ENCODE data around the gene MRPS18A.

The MRPS18A gene

DNA sequence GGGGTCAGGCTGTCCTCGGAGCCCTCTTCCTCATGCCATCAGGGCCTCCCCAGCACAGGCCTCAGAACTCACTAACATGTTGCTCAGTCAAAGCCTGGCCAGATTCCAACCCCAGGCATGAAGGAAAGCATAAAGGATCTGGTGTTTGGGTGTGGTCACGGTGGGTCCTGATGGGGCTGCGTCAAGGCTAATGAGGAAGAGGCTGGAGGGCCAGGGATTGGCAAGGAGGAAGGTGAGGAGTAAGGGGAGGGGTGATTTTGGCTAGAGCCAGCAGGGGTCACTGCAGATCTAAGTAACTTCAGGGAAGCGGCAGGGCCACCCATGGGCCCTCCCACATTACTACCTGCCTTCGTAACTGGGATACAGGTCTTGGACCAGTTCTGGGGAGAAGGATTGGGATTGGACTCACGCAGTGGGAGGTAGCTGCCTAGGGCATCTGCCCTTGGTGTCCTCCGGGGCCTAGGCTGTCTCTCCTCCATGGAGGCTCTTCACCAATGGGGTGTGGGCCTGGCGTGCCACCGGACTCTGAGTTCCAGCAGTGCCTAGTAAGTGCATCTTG is 36.2 kb upstream of the MRPS18A start:
- H3K4me2 ChIP-seq (ENCODE audit: low read length) = no peak overlapping the region
- no peaks in the 10 kb centered on the region for H3K79me2 ChIP-seq
- no peak overlapping the region for H3K4me3 ChIP-seq (ENCODE audit: low read depth, low read length)
- no peaks in the 10 kb centered on the region for H3K9me3 ChIP-seq (ENCODE audit: control insufficient read depth, low read length)
- no peaks in the 10 kb centered on the region for H3K36me3 ChIP-seq (ENCODE audit: control insufficient read depth, insufficient read depth, low read length)
- no peak overlapping the region for H3K27ac ChIP-seq
- no peaks in the 10 kb centered on the region for H3K4me1 ChIP-seq
- H3K9ac ChIP-seq = no peak overlapping the region
- H2AFZ ChIP-seq = no peak overlapping the region
- TF ChIP-seq, protein P1, sequence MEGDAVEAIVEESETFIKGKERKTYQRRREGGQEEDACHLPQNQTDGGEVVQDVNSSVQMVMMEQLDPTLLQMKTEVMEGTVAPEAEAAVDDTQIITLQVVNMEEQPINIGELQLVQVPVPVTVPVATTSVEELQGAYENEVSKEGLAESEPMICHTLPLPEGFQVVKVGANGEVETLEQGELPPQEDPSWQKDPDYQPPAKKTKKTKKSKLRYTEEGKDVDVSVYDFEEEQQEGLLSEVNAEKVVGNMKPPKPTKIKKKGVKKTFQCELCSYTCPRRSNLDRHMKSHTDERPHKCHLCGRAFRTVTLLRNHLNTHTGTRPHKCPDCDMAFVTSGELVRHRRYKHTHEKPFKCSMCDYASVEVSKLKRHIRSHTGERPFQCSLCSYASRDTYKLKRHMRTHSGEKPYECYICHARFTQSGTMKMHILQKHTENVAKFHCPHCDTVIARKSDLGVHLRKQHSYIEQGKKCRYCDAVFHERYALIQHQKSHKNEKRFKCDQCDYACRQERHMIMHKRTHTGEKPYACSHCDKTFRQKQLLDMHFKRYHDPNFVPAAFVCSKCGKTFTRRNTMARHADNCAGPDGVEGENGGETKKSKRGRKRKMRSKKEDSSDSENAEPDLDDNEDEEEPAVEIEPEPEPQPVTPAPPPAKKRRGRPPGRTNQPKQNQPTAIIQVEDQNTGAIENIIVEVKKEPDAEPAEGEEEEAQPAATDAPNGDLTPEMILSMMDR (IDR thresholded peaks at IDR 0.05) = peak; percentile 65
- no peaks in the 10 kb centered on the region for H3K27me3 ChIP-seq (ENCODE audit: control insufficient read depth, insufficient read depth, low read length)

GRCh38 chr6:43722920-43723545 is 35.4 kb upstream of the MRPS18A start:
- TF ChIP-seq, protein P1 (IDR thresholded peaks at IDR 0.05) = no peak
- no peak overlapping the region for H3K4me2 ChIP-seq (ENCODE audit: low read length)
- H3K79me2 ChIP-seq = no peaks in the 10 kb centered on the region
- no peak overlapping the region for H3K9ac ChIP-seq
- no peaks in the 10 kb centered on the region for H3K9me3 ChIP-seq (ENCODE audit: control insufficient read depth, low read length)
- H2AFZ ChIP-seq = no peak overlapping the region
- H3K27ac ChIP-seq = no peak overlapping the region
- peaks cover 5% of the 10 kb centered on the region for H3K4me1 ChIP-seq
- no peak overlapping the region for H3K4me3 ChIP-seq (ENCODE audit: low read depth, low read length)
- no peaks in the 10 kb centered on the region for H3K36me3 ChIP-seq (ENCODE audit: control insufficient read depth, insufficient read depth, low read length)
- no peaks in the 10 kb centered on the region for H3K27me3 ChIP-seq (ENCODE audit: control insufficient read depth, insufficient read depth, low read length)

DNA sequence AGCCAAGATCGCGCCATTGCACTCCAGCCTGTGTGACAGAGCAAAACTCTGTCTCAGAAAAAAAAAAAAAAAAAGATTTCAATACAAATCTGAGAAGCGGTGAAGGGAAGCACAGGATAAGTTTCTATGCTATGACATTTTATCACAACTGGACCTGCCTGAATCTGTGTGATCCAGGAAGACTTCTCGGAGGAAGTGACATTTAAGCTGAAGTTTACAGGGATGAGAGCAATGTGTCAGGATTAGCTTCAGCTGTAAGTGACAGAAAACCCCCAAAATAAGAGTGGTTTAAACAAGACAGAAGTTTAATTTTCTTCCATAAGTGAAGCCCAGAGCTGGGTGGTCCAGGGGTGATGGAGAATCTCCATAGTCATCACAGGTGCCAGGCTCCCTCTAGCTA is 33.4 kb upstream of the MRPS18A start:
- no peaks in the 10 kb centered on the region for H3K27me3 ChIP-seq (ENCODE audit: control insufficient read depth, insufficient read depth, low read length)
- H3K79me2 ChIP-seq = no peaks in the 10 kb centered on the region
- no peak overlapping the region for H3K27ac ChIP-seq
- no peak overlapping the region for H3K9ac ChIP-seq
- H3K36me3 ChIP-seq (ENCODE audit: control insufficient read depth, insufficient read depth, low read length) = no peaks in the 10 kb centered on the region
- no peak overlapping the region for H3K4me2 ChIP-seq (ENCODE audit: low read length)
- H3K9me3 ChIP-seq (ENCODE audit: control insufficient read depth, low read length) = no peaks in the 10 kb centered on the region
- peaks cover 5% of the 10 kb centered on the region for H3K4me1 ChIP-seq
- no peak overlapping the region for H3K4me3 ChIP-seq (ENCODE audit: low read depth, low read length)
- TF ChIP-seq, protein P1 (IDR thresholded peaks at IDR 0.05) = no peak
- H2AFZ ChIP-seq = no peak overlapping the region

- H3K4me1 ChIP-seq = peaks cover 5% of the 10 kb centered on the region
- H3K27ac ChIP-seq = no peak overlapping the region
- H3K79me2 ChIP-seq = no peaks in the 10 kb centered on the region
Measured at GRCh38 chr6:43719511-43719910, 31.9 kb upstream of the MRPS18A start.

More at GRCh38 chr6:43719511-43719910, 31.9 kb upstream of the MRPS18A start:
- Histone ChIP-seq H3K4me3 (ENCODE audit: low read depth, low read length) (no peak overlapping the region), H3K9me3 (ENCODE audit: control insufficient read depth, low read length) (no peaks in the 10 kb centered on the region), H3K9ac (no peak overlapping the region), H2AFZ (no peak overlapping the region), H3K27me3 (ENCODE audit: control insufficient read depth, insufficient read depth, low read length) (no peaks in the 10 kb centered on the region), H3K4me2 (ENCODE audit: low read length) (no peak overlapping the region), H3K36me3 (ENCODE audit: control insufficient read depth, insufficient read depth, low read length) (no peaks in the 10 kb centered on the region)
- TF ChIP-seq, protein P1 (IDR thresholded peaks at IDR 0.05) = no peak
